GM12874 (cell line): ENCODE measurements around the gene TRDMT1.

Source experiments
- CTCF ChIP-seq: IDR thresholded peaks from 2 replicates; pipeline ENCODE4 v1.5.1; 2011; ENCODE audit warnings: low read depth, mild to moderate bottlenecking, control low read depth, low read length, moderate library complexity; ENCODE audit not compliant: insufficient read depth

The TRDMT1 gene

GRCh38 chr10:17154116-17154515 lies 47.4 kb downstream of the TRDMT1 start:
- TF ChIP-seq CTCF = no peak

GRCh38 chr10:17153321-17153720 lies 48.2 kb downstream of the TRDMT1 start:
- TF ChIP-seq CTCF = no peak

GRCh38 chr10:17151716-17152115 lies 49.8 kb downstream of the TRDMT1 start:
- no peak for TF ChIP-seq CTCF

GRCh38 chr10:17147884-17148489 lies 53.5 kb downstream of the TRDMT1 start:
- TF ChIP-seq CTCF = no peak

GRCh38 chr10:17146892-17147291 lies 54.6 kb downstream of the TRDMT1 start:
- TF ChIP-seq CTCF = no peak

- TF ChIP-seq CTCF = no peak
These were observed 56.2 kb downstream of the TRDMT1 start for GRCh38 chr10:17145239-17145638.

- no peak for TF ChIP-seq CTCF
These were observed 56.7 kb downstream of the TRDMT1 start for GRCh38 chr10:17144757-17145156.
